ENCODE results near the gene FHIT.

FHIT gene

GRCh38 chr3:61180206-61180605 lies 71.0 kb downstream of the FHIT start:
- TF ChIP-seq, protein P1, sequence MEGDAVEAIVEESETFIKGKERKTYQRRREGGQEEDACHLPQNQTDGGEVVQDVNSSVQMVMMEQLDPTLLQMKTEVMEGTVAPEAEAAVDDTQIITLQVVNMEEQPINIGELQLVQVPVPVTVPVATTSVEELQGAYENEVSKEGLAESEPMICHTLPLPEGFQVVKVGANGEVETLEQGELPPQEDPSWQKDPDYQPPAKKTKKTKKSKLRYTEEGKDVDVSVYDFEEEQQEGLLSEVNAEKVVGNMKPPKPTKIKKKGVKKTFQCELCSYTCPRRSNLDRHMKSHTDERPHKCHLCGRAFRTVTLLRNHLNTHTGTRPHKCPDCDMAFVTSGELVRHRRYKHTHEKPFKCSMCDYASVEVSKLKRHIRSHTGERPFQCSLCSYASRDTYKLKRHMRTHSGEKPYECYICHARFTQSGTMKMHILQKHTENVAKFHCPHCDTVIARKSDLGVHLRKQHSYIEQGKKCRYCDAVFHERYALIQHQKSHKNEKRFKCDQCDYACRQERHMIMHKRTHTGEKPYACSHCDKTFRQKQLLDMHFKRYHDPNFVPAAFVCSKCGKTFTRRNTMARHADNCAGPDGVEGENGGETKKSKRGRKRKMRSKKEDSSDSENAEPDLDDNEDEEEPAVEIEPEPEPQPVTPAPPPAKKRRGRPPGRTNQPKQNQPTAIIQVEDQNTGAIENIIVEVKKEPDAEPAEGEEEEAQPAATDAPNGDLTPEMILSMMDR (conservative IDR thresholded peaks at IDR 0.05; ENCODE audit: low read depth, low read length): no peak
- H3K4me3 ChIP-seq (ENCODE audit: low read depth, low read length): no peak overlapping the region
- DNase-seq (ENCODE audit: low read depth): no peak

GRCh38 chr3:61178167-61178566 lies 73.1 kb downstream of the FHIT start:
- no peak overlapping the region for H3K4me3 ChIP-seq (ENCODE audit: low read depth, low read length)
- TF ChIP-seq, protein P1 (conservative IDR thresholded peaks at IDR 0.05; ENCODE audit: low read depth, low read length): no peak
- DNase-seq (ENCODE audit: low read depth): no peak

GRCh38 chr3:61177450-61177849 lies 73.8 kb downstream of the FHIT start:
- TF ChIP-seq, protein P1 (conservative IDR thresholded peaks at IDR 0.05; ENCODE audit: low read depth, low read length): no peak
- no peak for DNase-seq (ENCODE audit: low read depth)
- no peak overlapping the region for H3K4me3 ChIP-seq (ENCODE audit: low read depth, low read length)

GRCh38 chr3:61173676-61174075 lies 77.6 kb downstream of the FHIT start:
- H3K4me3 ChIP-seq (ENCODE audit: low read depth, low read length): no peak overlapping the region
- TF ChIP-seq, protein P1 (conservative IDR thresholded peaks at IDR 0.05; ENCODE audit: low read depth, low read length): no peak
- DNase-seq (ENCODE audit: low read depth): no peak

- H3K4me3 ChIP-seq (ENCODE audit: low read depth, low read length): no peak overlapping the region
- TF ChIP-seq, protein P1 (conservative IDR thresholded peaks at IDR 0.05; ENCODE audit: low read depth, low read length): no peak
- no peak for DNase-seq (ENCODE audit: low read depth)
Observed at GRCh38 chr3:61172684-61173083, 78.6 kb downstream of the FHIT start.

- TF ChIP-seq, protein P1 (conservative IDR thresholded peaks at IDR 0.05; ENCODE audit: low read depth, low read length): no peak
- no peak overlapping the region for H3K4me3 ChIP-seq (ENCODE audit: low read depth, low read length)
- DNase-seq (ENCODE audit: low read depth): no peak
Observed at GRCh38 chr3:61172203-61172602, 79.0 kb downstream of the FHIT start.

DNA sequence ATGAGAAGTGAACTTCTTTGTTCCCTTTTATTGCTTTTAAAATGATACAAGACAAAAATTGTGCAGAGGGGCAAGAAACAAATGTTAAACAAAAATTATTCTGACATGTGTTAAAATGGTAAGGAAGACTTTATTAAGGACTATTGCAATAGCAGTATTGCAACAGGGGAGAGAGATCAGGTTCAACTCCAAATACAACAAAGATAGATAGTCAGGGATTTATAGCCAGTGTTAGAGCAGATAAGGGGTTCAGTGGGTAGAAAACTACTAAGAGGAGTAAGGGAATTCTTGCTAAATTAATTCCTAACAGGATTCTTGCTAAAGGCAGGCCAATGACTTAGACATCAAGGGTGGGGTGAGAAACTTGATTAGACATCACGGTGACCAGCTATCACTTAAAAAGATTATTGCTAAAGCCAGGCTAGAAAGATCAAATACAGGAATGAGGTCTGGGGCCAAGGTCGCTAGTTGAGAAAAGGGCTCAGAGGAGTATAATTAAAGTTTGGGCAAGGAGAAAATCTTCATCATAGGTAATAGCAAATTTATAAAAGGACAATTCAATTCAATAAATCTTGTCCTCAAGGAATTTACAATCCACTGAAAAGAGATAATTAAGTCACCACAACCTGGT lies 81.5 kb downstream of the FHIT start:
- DNase-seq (ENCODE audit: low read depth): no peak
- TF ChIP-seq, protein P1 (conservative IDR thresholded peaks at IDR 0.05; ENCODE audit: low read depth, low read length): no peak
- no peak overlapping the region for H3K4me3 ChIP-seq (ENCODE audit: low read depth, low read length)
